H9 (cell line): Measurements from ENCODE around the gene CNNM1. TPM values are rescaled to one million over a fixed set of nuclear protein-coding genes. Genes with fewer than 3 reads are reported as not detected.

ENCODE experiments used
- DNase-seq: peaks from one replicate; pipeline ENCODE4 v3.0.0-alpha.2; 2017
- H2AFZ ChIP-seq: one replicate; pipeline ENCODE4 v1.6.1; 2013; ENCODE audit warnings: mild to moderate bottlenecking, low read length, control low read depth, moderate library complexity
- H2AK5ac ChIP-seq: 2 replicates; pipeline ENCODE4 v1.6.1; 2013; ENCODE audit warnings: low read length, control low read depth, mixed read lengths; ENCODE audit not compliant: insufficient read length
- H2BK120ac ChIP-seq: one replicate; pipeline ENCODE4 v1.6.1; 2013; ENCODE audit warnings: low read depth, mild to moderate bottlenecking, low read length, control low read depth, inconsistent platforms; ENCODE audit not compliant: poor library complexity, severe bottlenecking
- H2BK12ac ChIP-seq: 2 replicates; pipeline ENCODE4 v1.6.1; 2013; ENCODE audit warnings: low read length, control low read depth, mixed read lengths, low read depth; ENCODE audit not compliant: insufficient read length
- H2BK15ac ChIP-seq: 2 replicates; pipeline ENCODE4 v1.6.1; 2013; ENCODE audit warnings: low read depth, low read length, control low read depth
- H2BK20ac ChIP-seq: one replicate; pipeline ENCODE4 v1.6.1; 2013; ENCODE audit warnings: low read depth, mild to moderate bottlenecking, low read length, control low read depth, inconsistent platforms; ENCODE audit not compliant: poor library complexity, severe bottlenecking
- H2BK5ac ChIP-seq: 2 replicates; pipeline ENCODE4 v1.6.1; 2013; ENCODE audit warnings: low read length, control low read depth, mixed read lengths; ENCODE audit not compliant: insufficient read length
- H3K14ac ChIP-seq: 2 replicates; pipeline ENCODE4 v1.6.1; 2013; ENCODE audit warnings: low read length, control low read depth; ENCODE audit not compliant: insufficient read depth
- H3K18ac ChIP-seq: 2 replicates; pipeline ENCODE4 v1.6.1; 2013; ENCODE audit warnings: low read depth, mild to moderate bottlenecking, mixed read lengths, low read length, control low read depth; ENCODE audit not compliant: insufficient read length
- H3K23ac ChIP-seq: 2 replicates; pipeline ENCODE4 v1.6.1; 2013; ENCODE audit warnings: low read length, control low read depth, mixed read lengths, low read depth; ENCODE audit not compliant: insufficient read length
- H3K23me2 ChIP-seq: 2 replicates; pipeline ENCODE4 v1.6.1; 2013; ENCODE audit warnings: low read depth, mild to moderate bottlenecking, mixed read lengths, low read length, control low read depth; ENCODE audit not compliant: insufficient read length, poor library complexity, severe bottlenecking
- H3K27ac ChIP-seq: 2 replicates; pipeline ENCODE4 v1.5.1; 2013; ENCODE audit warnings: low read length, control low read depth, mixed read lengths, low read depth; ENCODE audit not compliant: insufficient read length
- H3K27me3 ChIP-seq: 2 replicates; pipeline ENCODE4 v1.6.1; 2013; ENCODE audit warnings: low read length, control low read depth, inconsistent platforms; ENCODE audit not compliant: insufficient read depth
- H3K4ac ChIP-seq: 2 replicates; pipeline ENCODE4 v1.6.1; 2013; ENCODE audit warnings: low read depth, mild to moderate bottlenecking, control low read depth, inconsistent platforms, low read length, moderate library complexity
- H3K4me1 ChIP-seq: 2 replicates; pipeline ENCODE4 v1.6.1; 2013; ENCODE audit warnings: low read length, control low read depth, inconsistent platforms; ENCODE audit not compliant: insufficient read depth
- H3K4me2 ChIP-seq: 2 replicates; pipeline ENCODE4 v1.6.1; 2013; ENCODE audit warnings: low read length, control low read depth, mixed read lengths; ENCODE audit not compliant: insufficient read length, insufficient read depth
- H3K56ac ChIP-seq: 2 replicates; pipeline ENCODE4 v1.6.1; 2013; ENCODE audit warnings: low read depth, mild to moderate bottlenecking, mixed read lengths, low read length, control low read depth; ENCODE audit not compliant: insufficient read length
- H3K79me1 ChIP-seq: 2 replicates; pipeline ENCODE4 v1.6.1; 2013; ENCODE audit warnings: low read depth, mild to moderate bottlenecking, moderate library complexity, low read length, control low read depth, inconsistent platforms; ENCODE audit not compliant: insufficient read depth, poor library complexity, severe bottlenecking
- H3K79me2 ChIP-seq: 2 replicates; pipeline ENCODE4 v1.6.1; 2013; ENCODE audit warnings: low read length, control low read depth, inconsistent platforms; ENCODE audit not compliant: insufficient read depth
- H3K9ac ChIP-seq: 2 replicates; pipeline ENCODE4 v1.6.1; 2013; ENCODE audit warnings: low read length, control low read depth, mixed read lengths; ENCODE audit not compliant: insufficient read length; ENCODE audit errors: extremely low read depth
- H3K9me3 ChIP-seq: one replicate; pipeline ENCODE4 v1.6.1; 2013; ENCODE audit warnings: low read depth, low read length, inconsistent platforms; ENCODE audit not compliant: control insufficient read depth
- H3T11ph ChIP-seq: one replicate; pipeline ENCODE4 v1.6.1; 2013; ENCODE audit warnings: mild to moderate bottlenecking, low read length, control low read depth, inconsistent platforms
- H4K20me1 ChIP-seq: one replicate; pipeline ENCODE4 v1.6.1; 2013; ENCODE audit not compliant: control insufficient read depth, insufficient read length, insufficient read depth
- H4K5ac ChIP-seq: 2 replicates; pipeline ENCODE4 v1.6.1; 2013; ENCODE audit warnings: low read depth, mild to moderate bottlenecking, mixed read lengths, low read length, control low read depth; ENCODE audit not compliant: insufficient read length
- H4K8ac ChIP-seq: replicated peaks from 2 replicates; pipeline ENCODE4 v1.6.1; 2013; ENCODE audit warnings: low read length, control low read depth, mixed read lengths, low read depth; ENCODE audit not compliant: insufficient read length
- H4K91ac ChIP-seq: 2 replicates; pipeline ENCODE4 v1.6.1; 2013; ENCODE audit warnings: low read depth, mild to moderate bottlenecking, moderate library complexity, mixed read lengths, low read length, control low read depth; ENCODE audit not compliant: insufficient read length
- H3K27ac Mint-ChIP-seq, 3 experiments: 2 replicates in 2 of 3; 3 replicates in 1 of 3; pipeline ENCODE4 v1.8.0; 2020 to 2021; ENCODE audit warnings: mixed read lengths in 3 of 3, mild to moderate bottlenecking in 1 of 3, moderate library complexity in 1 of 3
- H3K27me3 Mint-ChIP-seq: 2 replicates; pipeline ENCODE4 v1.8.0; 2021; ENCODE audit warnings: low read depth, mild to moderate bottlenecking, moderate library complexity, mixed read lengths
- H3K36me3 Mint-ChIP-seq, 3 experiments: 2 replicates in 2 of 3; 3 replicates in 1 of 3; pipeline ENCODE4 v1.8.0; 2020 to 2021; ENCODE audit warnings: low read depth in 3 of 3, mixed read lengths in 3 of 3; ENCODE audit not compliant: insufficient read depth in 1 of 3
- H3K4me1 Mint-ChIP-seq, 2 experiments: 2 replicates each; pipeline ENCODE4 v1.8.0; 2020; ENCODE audit warnings: mixed read lengths in 2 of 2
- H3K4me3 Mint-ChIP-seq, 2 experiments: 2 replicates in 1 of 2; 3 replicates in 1 of 2; pipeline ENCODE4 v1.8.0; 2020 to 2021; ENCODE audit warnings: mild to moderate bottlenecking in 2 of 2, mixed read lengths in 2 of 2, moderate library complexity in 1 of 2
- H3K9me3 Mint-ChIP-seq, 2 experiments: 2 replicates in 1 of 2; 3 replicates in 1 of 2; pipeline ENCODE4 v1.8.0; 2020; ENCODE audit warnings: mild to moderate bottlenecking in 2 of 2, mixed read lengths in 2 of 2, moderate library complexity in 1 of 2
- CTCF ChIP-seq: fragments of 200-600 bp; sonication (generic); conservative IDR thresholded peaks from 3 replicates; pipeline ENCODE4 v1.8.0; 2021; ENCODE audit warnings: antibody characterized with exemption, mild to moderate bottlenecking
- WGBS: extraction: QIAGEN DNeasy Blood & Tissue Kit; methylation state at CpG from one replicate; pipeline ENCODE4 v1.1.7; 2013; ENCODE audit warnings: missing lambda C conversion rate, low lambda C conversion rate, mixed read lengths; ENCODE audit not compliant: insufficient read length; ENCODE audit errors: extremely low coverage; 5-methylcytosine and 5-hydroxymethylcytosine counted together
- total RNA-seq: library from RNA; stranded (reverse); gene quantifications from 2 replicates; pipeline ENCODE4 v1.2.1, GENCODE V29; 2021

CNNM1 gene
- total RNA-seq, 1 experiment from 2014 or later = 0.35 TPM

GRCh38 chr10:99344715-99345114 is 15.6 kb downstream of the CNNM1 start:
- H3K56ac ChIP-seq = no peak overlapping the region
- Mint-ChIP-seq H3K36me3 (0 out of 7 replicates have a peak, but pooled peaks cover 0 to 3% (median 0%) of the 10 kb centered on the region in 3 experiments), H3K27me3 (peaks cover 7% of the 10 kb centered on the region), H3K9me3 (no peaks in the 10 kb centered on the region), H3K27ac (no peak overlapping the region), H3K4me3 (no peak overlapping the region), H3K4me1 (peaks cover 5 to 16% of the 10 kb centered on the region in 2 experiments)
- no peak overlapping the region for H3K4ac ChIP-seq
- no peak for TF ChIP-seq CTCF
- no peaks in the 10 kb centered on the region for H3K79me2 ChIP-seq
- no peak overlapping the region for H2AFZ ChIP-seq
- no peak overlapping the region for H3K18ac ChIP-seq
- no peaks in the 10 kb centered on the region for H3K9me3 ChIP-seq
- no peak overlapping the region for H3K9ac ChIP-seq
- no peak overlapping the region for H4K91ac ChIP-seq
- H2BK12ac ChIP-seq = no peak overlapping the region
- no peak overlapping the region for H3T11ph ChIP-seq
- H3K27me3 ChIP-seq = no peaks in the 10 kb centered on the region
- no peak overlapping the region for H2BK120ac ChIP-seq
- H4K5ac ChIP-seq = no peak overlapping the region
- H2AK5ac ChIP-seq = no peak overlapping the region
- no peak overlapping the region for H2BK5ac ChIP-seq
- no peaks in the 10 kb centered on the region for H4K20me1 ChIP-seq
- H3K4me1 ChIP-seq = no peaks in the 10 kb centered on the region
- no peak overlapping the region for H3K14ac ChIP-seq
- no peak overlapping the region for H3K4me2 ChIP-seq
- peak overlapping the region; percentile 14 for H2BK20ac ChIP-seq
- no peaks in the 10 kb centered on the region for H3K23me2 ChIP-seq
- no peak overlapping the region for H4K8ac ChIP-seq
- H2BK15ac ChIP-seq = no peak overlapping the region
- H3K27ac ChIP-seq = no peak overlapping the region
- WGBS = no CpG with 5 or more reads among the region's 4 CpGs
- no peak for DNase-seq
- no peaks in the 10 kb centered on the region for H3K79me1 ChIP-seq
- H3K23ac ChIP-seq = no peak overlapping the region
